ENCODE measurements around the gene WFDC8.
A peak's percentile ranks its signal among the peaks of the same experiment; 100 is the strongest.
"Not testable (repeated sequence)": the region's sequence is repeated elsewhere in the genome, so short reads cannot be mapped to it uniquely, and the experiment has no call there.

The WFDC8 gene

DNA sequence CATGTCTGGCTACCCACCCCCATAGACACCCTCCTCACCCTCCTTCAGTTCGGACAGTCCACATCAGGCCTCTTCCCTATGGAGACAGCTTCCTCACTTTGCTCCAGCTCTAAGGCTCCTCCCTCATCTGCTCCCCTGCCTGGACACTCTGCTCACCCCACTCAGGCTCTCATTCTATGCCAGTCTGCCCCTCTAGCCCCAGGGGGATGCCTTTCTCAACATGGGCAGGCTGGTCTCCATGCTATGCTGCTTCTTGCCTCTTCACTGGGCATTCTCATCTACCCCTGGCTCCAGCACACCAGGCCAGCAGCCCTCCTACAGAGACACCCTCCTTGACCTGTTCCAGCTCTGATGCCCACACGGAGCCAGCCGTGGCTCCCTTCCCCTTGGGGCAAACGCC, at the start of gene WFDC8:
TSS of gene WFDC8 (minus strand) at position 101 of the 400 bp plus-strand sequence. CDS start at position 64, 37 bp downstream.
- no peak for DNase-seq

DNA sequence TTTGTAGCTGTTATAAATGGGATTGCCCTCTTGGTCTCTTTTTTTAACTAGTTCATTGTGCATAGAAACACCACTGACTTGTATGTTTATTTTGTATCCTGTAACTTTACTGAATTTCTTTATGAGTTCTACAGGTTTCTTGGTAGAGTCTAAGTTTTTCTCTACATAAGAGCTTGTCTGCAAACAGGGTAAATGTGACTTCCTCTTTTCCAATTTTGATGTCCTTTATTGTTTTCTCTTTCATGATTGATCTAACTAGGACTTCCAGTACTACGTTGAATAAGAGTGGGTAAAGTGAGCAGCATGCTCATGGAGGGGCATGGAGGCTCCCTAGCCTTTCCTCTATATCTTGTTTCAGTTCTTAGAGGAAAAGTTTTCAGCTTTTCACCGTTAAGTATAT, 47.5 kb upstream of the WFDC8 start:
- DNase-seq = no peak

- DNase-seq = no peak
Measured at GRCh38 chr20:45621593-45621992, 42.5 kb upstream of the WFDC8 start.

GRCh38 chr20:45617591-45617990, 38.5 kb upstream of the WFDC8 start:
- no peak for DNase-seq

- no peak for DNase-seq
Measured at GRCh38 chr20:45612314-45612713, 33.2 kb upstream of the WFDC8 start.

- peak; percentile 70 to 72 for DNase-seq
Measured at GRCh38 chr20:45611054-45611453, 32.0 kb upstream of the WFDC8 start.

GRCh38 chr20:45607810-45608209, 28.7 kb upstream of the WFDC8 start:
- no peak for DNase-seq

DNA sequence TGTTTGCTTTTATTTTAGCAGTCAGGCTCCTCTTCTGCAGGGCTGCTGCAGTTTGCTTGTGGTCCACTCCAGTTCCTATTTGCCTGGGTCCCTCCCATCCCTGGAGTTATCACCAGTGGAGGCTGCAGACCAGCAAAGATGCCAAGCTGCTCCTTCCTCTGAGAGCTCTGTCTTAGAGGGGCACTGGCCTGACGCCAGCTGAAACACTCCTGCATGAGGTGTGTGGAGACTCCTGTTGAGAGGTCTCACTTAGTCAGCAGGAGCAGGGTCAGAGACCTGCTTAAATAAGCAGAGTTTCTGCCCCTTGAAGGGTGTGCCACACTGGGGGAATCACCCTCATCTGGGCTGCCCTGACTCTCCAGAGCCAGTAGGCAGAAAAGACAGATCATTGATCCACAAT, 16.2 kb upstream of the WFDC8 start:
- no peak for DNase-seq

DNA sequence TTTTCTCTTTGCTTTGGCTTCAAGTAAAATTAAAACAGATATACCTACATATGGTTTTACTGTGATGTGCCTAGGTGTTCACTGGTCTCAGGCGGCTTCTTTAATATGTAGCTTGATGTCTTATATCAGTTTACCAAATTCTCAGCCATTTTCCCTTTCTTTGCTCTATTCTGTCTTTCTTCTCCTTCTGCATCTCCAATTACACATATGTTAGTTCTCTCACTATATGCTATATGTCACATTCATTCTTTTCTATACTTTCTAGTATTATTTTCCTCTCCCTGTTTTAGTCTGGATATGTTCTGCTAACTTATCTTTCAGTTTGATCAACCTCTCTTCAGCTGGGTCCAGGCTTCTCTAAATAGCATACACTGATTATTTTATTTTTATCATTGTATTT, 14.4 kb upstream of the WFDC8 start:
- no peak for DNase-seq

DNA sequence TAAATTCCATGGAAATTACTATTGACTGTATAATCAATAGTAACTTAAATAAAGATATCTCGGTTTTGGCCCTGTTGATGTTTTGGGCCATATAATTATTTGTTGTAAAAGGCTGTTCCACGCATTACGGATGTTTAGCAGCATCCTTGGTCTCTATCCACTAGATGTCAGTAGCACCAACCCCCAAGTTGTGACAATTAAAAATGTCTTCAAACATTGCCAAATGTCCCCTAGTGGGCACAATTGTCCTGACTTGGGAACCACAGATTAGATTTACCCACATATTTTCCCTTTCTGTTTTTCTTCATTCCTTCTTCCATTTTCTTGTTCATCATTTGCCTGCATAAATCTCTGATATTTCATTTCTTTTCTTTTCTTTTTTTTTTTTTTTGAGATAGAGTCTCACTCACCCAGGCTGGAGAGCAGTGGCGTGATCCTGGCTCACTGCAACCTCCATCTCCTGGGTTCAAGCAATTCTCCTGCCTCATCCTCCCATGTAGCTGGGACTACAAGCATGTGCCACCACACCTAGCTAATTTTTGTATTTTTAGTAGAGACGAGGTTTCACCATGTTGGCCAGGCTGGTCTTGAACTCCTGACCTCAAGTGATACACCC, 13.6 kb upstream of the WFDC8 start:
- DNase-seq = peak in 1 of 2 experiments; percentile 18

GRCh38 chr20:45589725-45590124, 10.6 kb upstream of the WFDC8 start:
- DNase-seq = no peak

DNA sequence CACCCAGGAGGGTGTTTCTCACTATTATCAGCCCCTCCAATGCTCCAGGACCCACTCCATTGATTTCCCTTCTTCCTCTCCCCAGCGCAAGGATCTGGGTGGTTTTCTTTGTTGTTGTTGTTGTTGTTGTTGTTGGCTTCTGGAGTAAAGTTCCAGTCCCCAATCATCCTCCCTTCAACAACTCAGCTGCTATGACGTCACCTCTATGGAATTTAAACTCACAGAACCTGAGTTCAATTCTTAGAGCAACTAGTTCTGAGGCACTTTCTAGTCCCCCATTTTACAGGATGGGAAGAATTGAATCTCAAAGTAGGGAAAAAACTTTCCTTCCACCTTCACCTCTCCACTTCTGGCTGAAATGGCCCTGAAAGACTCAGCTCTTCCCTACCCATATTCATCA, 9.7 kb upstream of the WFDC8 start:
- no peak for DNase-seq

GRCh38 chr20:45585986-45586385, 6.9 kb upstream of the WFDC8 start:
- not testable (repeated sequence) for DNase-seq

DNA sequence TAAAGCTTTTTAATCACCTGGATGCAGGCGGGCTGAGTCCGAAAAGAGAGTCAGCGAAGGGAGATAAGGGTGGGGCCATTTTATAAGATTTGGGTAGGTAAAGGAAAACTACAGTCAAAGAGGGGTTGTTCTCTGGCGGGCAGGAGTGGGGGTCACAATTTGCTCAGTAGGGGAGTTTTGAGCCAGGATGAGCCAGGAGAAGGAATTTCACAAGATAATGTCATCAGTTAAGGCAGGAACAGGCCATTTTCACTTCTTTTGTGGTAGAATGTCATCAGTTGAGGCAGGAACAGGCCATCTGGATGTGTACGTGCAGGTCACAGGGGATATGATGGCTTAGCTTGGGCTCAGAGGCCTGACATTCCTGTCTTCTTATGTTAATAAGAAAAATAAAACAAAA, 5.2 kb upstream of the WFDC8 start:
- DNase-seq = not testable (repeated sequence)

GRCh38 chr20:45583502-45583901, 4.4 kb upstream of the WFDC8 start:
- DNase-seq = no peak

DNA sequence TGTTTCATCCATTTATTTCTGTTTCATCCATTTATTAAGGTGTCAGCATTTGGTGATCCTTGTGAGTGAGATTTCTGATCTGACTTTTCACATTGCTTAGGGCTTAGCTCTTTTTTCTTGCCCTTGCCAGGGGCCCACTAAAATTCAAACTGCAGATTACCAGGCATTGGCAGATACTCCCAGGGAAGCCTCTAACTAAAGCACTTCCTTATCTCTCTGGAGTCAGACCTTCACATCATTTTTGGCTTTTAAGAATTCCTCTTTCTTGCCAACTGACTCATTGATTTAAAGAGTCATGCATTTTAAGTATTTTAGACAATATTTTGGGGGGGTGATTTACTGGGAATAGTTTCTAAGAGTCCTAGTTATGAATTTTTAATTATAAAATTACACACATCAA, 2.6 kb upstream of the WFDC8 start:
- DNase-seq = no peak

GRCh38 chr20:45578231-45578630, 853 bp downstream of the WFDC8 start:
- DNase-seq = no peak

GRCh38 chr20:45576995-45577394, 2.1 kb downstream of the WFDC8 start:
- DNase-seq = no peak

DNA sequence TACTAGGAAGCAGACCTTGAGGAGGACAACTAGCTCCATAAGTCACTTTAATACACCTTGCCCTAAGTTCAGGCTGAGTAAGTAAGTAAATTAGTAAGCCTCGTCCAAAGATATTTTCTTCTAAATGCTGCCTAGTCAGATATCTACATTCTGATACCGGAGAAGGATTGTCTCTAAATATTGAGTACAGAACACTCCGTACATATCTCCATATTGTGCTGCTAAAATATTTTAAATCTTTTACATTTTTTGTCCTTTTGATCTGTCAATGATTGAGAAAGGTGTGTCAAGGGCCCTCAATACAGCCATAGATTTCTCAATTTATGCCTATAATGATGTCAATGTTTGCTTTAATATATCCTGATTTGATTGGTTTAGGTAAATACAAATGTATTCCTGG, 3.2 kb downstream of the WFDC8 start:
- DNase-seq = no peak

GRCh38 chr20:45569650-45570049, 9.4 kb downstream of the WFDC8 start:
- DNase-seq = not testable (repeated sequence)

DNA sequence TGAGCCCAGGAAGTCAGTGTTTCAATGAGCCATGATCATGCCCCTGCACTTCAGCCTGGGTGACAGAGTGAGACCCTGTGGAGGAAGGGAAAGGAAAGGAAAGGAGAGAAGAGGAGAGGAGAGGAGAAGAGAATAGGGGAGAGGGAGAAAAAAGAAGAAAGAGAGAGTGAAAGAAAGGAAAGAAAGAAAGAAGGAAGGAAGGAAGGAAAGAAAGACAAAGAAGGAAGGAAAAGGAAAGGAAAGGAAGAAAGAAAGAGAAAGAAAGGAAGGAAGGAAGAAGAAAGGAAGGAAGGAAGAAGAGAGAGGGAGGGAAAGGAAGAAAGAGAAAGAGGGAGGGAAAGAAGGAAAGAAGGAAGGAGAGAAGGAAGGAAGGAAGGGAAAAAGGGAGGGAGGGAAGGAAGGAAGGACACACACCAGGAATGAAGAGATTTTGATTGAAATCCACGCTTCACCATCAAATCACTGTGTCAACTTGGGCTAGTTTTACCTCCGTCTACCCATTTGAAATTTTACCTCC, 14.3 kb downstream of the WFDC8 start:
- DNase-seq = no peak

DNA sequence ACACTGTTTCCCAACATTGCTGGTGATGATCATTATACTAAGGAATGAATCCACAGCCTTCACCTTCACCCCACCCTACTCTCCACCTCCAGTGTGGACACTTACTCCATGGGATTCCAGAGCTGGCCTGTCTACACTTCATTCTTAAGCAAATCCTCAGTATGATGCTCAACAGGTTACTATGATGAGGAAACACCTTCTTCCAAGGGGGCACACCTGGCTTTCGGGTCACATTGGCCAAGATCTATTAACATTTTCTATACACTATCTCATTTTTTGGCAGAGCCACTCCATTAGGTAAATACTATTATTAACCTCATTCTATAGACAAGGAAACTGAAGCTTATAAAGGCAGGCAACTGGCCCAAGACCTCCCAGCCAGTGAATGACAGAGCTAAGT, 23.9 kb downstream of the WFDC8 start:
- DNase-seq = no peak

DNA sequence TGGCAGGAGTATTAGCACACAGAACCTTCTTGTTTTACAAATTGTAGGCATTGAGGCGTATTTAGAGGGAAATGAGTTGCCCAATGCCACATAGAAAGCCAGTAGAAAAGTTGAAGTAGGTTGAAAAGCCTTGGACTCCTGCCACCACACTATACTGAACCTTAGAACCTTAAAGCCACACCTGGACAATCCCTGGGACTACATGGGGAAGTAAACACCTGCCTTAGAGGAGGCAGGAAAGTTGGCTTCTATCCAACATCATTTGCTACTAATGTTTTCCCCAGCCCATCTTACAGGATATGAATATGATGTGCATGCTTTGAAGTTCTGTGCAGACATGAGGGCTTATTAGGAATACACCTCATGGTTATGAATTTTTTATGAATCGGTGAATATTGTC, 26.6 kb downstream of the WFDC8 start:
- DNase-seq = no peak

- no peak for DNase-seq
Measured at GRCh38 chr20:45550765-45551164, 28.3 kb downstream of the WFDC8 start.

DNA sequence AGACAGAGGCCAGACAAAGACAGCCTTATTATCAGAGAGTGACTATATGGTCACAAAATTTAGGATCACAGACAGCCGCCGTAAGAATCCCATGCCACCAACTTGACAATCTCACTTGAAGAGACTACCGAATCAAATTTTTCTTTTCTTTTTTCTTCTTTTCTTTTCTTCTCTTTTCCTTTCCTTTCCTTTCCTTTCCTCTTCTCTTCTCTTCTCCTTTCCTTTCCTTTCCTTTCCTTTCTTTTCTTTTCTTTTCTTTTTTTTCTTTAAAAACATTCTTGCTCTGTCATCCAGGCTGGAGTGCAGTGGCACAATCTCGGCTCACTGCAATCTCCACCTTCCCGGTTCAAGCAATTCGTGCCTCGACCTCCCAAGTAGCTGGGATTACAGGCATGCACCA, 30.7 kb downstream of the WFDC8 start:
- DNase-seq = no peak
